SK-N-SH treated with all-trans-retinoic acid at 6 μM for 48 hours (cell line): ENCODE measurements around the gene MACF1.

Source experiments
- ARNTL ChIP-seq: fragments of 450-650 bp; formaldehyde crosslinking; IDR thresholded peaks from 2 replicates; pipeline ENCODE4 v1.5.0; 2020; ENCODE audit warnings: low read depth, mild to moderate bottlenecking, moderate library complexity, borderline replicate concordance
- BACH2 ChIP-seq: fragments of 250-450 bp; sonication (Bioruptor Pico); IDR thresholded peaks from 2 replicates; pipeline ENCODE4 v1.9.0; 2021; ENCODE audit warnings: mild to moderate bottlenecking, borderline replicate concordance
- GLIS3 ChIP-seq: fragments of 250-450 bp; sonication (Bioruptor Pico); IDR thresholded peaks from 2 replicates; pipeline ENCODE4 v1.5.0; 2020; ENCODE audit warnings: mild to moderate bottlenecking, moderate library complexity
- ISL1 ChIP-seq: fragments of 250-450 bp; sonication (Bioruptor Pico); IDR thresholded peaks from 2 replicates; pipeline ENCODE4 v2.1.2; 2022; ENCODE audit warnings: mild to moderate bottlenecking, moderate library complexity
- OSR1 ChIP-seq: fragments of 250-450 bp; sonication (Bioruptor Pico); IDR thresholded peaks from 2 replicates; pipeline ENCODE4 v1.8.0; 2022; ENCODE audit warnings: moderate library complexity, mild to moderate bottlenecking, inconsistent platforms
- RARB ChIP-seq: fragments of 250-450 bp; sonication (Bioruptor Pico); IDR thresholded peaks from 2 replicates; pipeline ENCODE4 v1.8.0; 2021; ENCODE audit warnings: mild to moderate bottlenecking, moderate library complexity
- TCF4 ChIP-seq: fragments of 250-450 bp; sonication (Bioruptor Pico); IDR thresholded peaks from 2 replicates; pipeline ENCODE4 v1.8.0; 2021; ENCODE audit warnings: mild to moderate bottlenecking, moderate library complexity, borderline replicate concordance
- ZNF565 ChIP-seq: fragments of 450-650 bp; formaldehyde crosslinking; conservative IDR thresholded peaks from 2 replicates; pipeline ENCODE4 v1.5.0; 2020; ENCODE audit warnings: low read depth, mild to moderate bottlenecking, moderate library complexity
- ZNF8 ChIP-seq: fragments of 450-650 bp; formaldehyde crosslinking; IDR thresholded peaks from 2 replicates; pipeline ENCODE4 v1.5.0; 2020; ENCODE audit warnings: mild to moderate bottlenecking, moderate library complexity
- TF ChIP-seq, protein P1 (sequence below): fragments of 250-450 bp; sonication (Bioruptor Pico); IDR thresholded peaks from 2 replicates; pipeline ENCODE4 v1.8.0; 2020; ENCODE audit warnings: mild to moderate bottlenecking, moderate library complexity, borderline replicate concordance
- TF ChIP-seq, protein P2 (sequence below): fragments of 250-450 bp; sonication (Bioruptor Pico); IDR thresholded peaks from 2 replicates; pipeline ENCODE4 v1.5.1; 2020; ENCODE audit warnings: low read depth, mild to moderate bottlenecking, moderate library complexity
- TF ChIP-seq, protein P3 (sequence below): fragments of 250-450 bp; sonication (Bioruptor Pico); IDR thresholded peaks from 2 replicates; pipeline ENCODE4 v1.5.0; 2020; ENCODE audit warnings: mild to moderate bottlenecking, moderate library complexity

DNA sequence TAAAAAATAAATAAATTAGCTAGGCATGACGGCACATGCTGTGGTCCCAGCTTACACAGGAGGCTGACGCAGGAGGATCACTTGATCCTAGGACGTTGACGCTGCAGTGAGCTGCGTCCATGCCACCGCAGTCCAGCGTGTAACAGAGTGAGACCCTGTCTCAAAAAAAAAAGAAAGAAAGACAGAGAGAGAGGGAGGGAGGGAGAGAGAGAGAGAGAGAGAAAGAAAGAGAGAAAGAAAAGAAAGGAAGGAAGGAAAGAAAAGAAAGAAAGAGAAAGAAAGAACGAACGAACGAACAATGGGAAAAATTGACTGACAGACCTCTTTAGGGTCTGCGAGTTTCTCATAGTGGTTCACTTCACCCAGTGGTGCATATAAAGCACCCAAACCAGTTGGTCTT lies 189.2 kb downstream of the MACF1 start:
- TF ChIP-seq OSR1 (CRISPR knock-in tag) (no peak), GLIS3 (CRISPR knock-in tag) (no peak), BACH2 (CRISPR knock-in tag) (no peak), TCF4 (CRISPR knock-in tag) (no peak), ARNTL (CRISPR knock-in tag) (no peak), ISL1 (CRISPR knock-in tag) (no peak), RARB (CRISPR knock-in tag) (no peak), ZNF565 (CRISPR knock-in tag) (no peak), ZNF8 (CRISPR knock-in tag) (no peak)
- TF ChIP-seq, protein P1, sequence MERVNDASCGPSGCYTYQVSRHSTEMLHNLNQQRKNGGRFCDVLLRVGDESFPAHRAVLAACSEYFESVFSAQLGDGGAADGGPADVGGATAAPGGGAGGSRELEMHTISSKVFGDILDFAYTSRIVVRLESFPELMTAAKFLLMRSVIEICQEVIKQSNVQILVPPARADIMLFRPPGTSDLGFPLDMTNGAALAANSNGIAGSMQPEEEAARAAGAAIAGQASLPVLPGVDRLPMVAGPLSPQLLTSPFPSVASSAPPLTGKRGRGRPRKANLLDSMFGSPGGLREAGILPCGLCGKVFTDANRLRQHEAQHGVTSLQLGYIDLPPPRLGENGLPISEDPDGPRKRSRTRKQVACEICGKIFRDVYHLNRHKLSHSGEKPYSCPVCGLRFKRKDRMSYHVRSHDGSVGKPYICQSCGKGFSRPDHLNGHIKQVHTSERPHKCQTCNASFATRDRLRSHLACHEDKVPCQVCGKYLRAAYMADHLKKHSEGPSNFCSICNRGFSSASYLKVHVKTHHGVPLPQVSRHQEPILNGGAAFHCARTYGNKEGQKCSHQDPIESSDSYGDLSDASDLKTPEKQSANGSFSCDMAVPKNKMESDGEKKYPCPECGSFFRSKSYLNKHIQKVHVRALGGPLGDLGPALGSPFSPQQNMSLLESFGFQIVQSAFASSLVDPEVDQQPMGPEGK (CRISPR knock-in tag): no peak
- TF ChIP-seq, protein P2, sequence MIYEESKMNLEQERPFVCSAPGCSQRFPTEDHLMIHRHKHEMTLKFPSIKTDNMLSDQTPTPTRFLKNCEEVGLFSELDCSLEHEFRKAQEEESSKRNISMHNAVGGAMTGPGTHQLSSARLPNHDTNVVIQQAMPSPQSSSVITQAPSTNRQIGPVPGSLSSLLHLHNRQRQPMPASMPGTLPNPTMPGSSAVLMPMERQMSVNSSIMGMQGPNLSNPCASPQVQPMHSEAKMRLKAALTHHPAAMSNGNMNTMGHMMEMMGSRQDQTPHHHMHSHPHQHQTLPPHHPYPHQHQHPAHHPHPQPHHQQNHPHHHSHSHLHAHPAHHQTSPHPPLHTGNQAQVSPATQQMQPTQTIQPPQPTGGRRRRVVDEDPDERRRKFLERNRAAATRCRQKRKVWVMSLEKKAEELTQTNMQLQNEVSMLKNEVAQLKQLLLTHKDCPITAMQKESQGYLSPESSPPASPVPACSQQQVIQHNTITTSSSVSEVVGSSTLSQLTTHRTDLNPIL (CRISPR knock-in tag): no peak
- TF ChIP-seq, protein P3, sequence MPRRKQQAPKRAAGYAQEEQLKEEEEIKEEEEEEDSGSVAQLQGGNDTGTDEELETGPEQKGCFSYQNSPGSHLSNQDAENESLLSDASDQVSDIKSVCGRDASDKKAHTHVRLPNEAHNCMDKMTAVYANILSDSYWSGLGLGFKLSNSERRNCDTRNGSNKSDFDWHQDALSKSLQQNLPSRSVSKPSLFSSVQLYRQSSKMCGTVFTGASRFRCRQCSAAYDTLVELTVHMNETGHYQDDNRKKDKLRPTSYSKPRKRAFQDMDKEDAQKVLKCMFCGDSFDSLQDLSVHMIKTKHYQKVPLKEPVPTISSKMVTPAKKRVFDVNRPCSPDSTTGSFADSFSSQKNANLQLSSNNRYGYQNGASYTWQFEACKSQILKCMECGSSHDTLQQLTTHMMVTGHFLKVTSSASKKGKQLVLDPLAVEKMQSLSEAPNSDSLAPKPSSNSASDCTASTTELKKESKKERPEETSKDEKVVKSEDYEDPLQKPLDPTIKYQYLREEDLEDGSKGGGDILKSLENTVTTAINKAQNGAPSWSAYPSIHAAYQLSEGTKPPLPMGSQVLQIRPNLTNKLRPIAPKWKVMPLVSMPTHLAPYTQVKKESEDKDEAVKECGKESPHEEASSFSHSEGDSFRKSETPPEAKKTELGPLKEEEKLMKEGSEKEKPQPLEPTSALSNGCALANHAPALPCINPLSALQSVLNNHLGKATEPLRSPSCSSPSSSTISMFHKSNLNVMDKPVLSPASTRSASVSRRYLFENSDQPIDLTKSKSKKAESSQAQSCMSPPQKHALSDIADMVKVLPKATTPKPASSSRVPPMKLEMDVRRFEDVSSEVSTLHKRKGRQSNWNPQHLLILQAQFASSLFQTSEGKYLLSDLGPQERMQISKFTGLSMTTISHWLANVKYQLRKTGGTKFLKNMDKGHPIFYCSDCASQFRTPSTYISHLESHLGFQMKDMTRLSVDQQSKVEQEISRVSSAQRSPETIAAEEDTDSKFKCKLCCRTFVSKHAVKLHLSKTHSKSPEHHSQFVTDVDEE (CRISPR knock-in tag): no peak
